DOHH2 (cell line): ENCODE measurements around the gene FAIM2.

Experiments used
- CTCF ChIP-seq: fragments of 200-600 bp; sonication (generic); IDR thresholded peaks from one replicate; pipeline ENCODE4 v1.5.1; 2014; ENCODE audit warnings: antibody characterized with exemption, mild to moderate bottlenecking, low read depth, low read length; ENCODE audit not compliant: poor library complexity, severe bottlenecking
- EZH2phosphoT487 ChIP-seq: fragments of 200-600 bp; sonication (generic); IDR thresholded peaks from 2 replicates; pipeline ENCODE4 v1.6.1; 2017; ENCODE audit warnings: borderline replicate concordance, mild to moderate bottlenecking, antibody characterized with exemption, low read length, moderate library complexity, mixed read lengths

GRCh38 chr12:49932023-49932422, 28.3 kb upstream of the FAIM2 start:
- TF ChIP-seq CTCF: no peak
- TF ChIP-seq EZH2phosphoT487: no peak
